Measurements from ENCODE around the gene ARID1A. TPM values are rescaled to one million over a fixed set of nuclear protein-coding genes. Genes with fewer than 3 reads are reported as not detected.
"Not testable (repeated sequence)": the region's sequence is repeated elsewhere in the genome, so short reads cannot be mapped to it uniquely, and the experiment has no call there.

ARID1A gene
- total RNA-seq, 2 experiments from 2014 or later: 118 to 124 TPM

DNA sequence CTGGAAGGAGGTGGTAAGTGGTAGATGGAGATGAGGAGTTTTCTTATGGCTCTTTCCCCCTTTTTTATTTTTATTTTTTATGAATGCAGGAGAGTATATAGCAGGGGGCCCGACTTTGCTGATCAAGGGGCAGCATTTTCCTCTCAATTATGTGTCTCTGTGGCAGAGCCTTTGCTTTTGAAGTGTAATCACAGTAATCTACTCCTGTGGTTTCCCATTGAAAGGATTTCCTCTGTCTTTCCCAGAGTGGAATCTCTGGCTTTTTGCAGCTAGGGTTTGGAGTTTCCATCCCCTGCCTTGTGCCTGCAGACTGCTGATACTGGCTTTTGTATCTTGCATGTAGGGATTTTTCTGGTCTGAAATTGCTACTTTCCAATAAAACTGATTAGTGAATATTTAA, 29.1 kb downstream of the ARID1A start:
- Mint-ChIP-seq H3K36me3 (peaks cover 18% of the 10 kb centered on the region), H3K27ac (no peak overlapping the region), H3K4me1 (peaks cover 66% of the 10 kb centered on the region), H3K27me3 (no peaks in the 10 kb centered on the region), H3K9me3 (no peaks in the 10 kb centered on the region), H3K4me3 (no peak overlapping the region)
- POLR2A ChIA-PET: interaction anchor here (2.9 kb wide), 1 partner anchor 27 kb away, joined by 16 read pairs; no protein-coding TSS in a partner anchor
- DNase-seq (no peak), ATAC-seq (ENCODE audit: low read depth) (no peak)

DNA sequence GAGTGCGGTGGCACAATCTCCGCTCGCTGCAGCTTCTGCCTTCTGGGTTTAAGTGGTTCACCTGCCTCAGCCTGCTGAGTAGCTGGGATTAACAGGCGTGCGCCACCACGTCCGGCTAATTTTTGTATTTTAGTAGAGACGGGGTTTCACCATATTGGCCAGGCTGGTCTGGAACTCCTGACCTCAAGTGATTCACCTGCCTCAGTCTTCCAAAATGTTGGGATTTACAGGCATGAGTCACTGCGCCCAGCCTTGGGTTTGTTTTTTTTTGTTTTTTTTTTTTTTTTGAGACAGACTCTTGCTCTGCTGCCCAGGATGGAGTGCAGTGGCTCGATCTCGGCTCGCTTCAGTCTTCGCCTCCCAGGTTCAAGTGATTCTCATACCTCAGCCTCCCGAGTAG, 30.1 kb downstream of the ARID1A start:
- Mint-ChIP-seq H3K36me3 (peaks cover 20% of the 10 kb centered on the region), H3K4me1 (peaks cover 66% of the 10 kb centered on the region)
- H3K9me3 Mint-ChIP-seq; H3K27ac Mint-ChIP-seq; H3K4me3 Mint-ChIP-seq; DNase-seq; H3K27me3 Mint-ChIP-seq; ATAC-seq (ENCODE audit: low read depth); POLR2A ChIA-PET: not testable (repeated sequence)

DNA sequence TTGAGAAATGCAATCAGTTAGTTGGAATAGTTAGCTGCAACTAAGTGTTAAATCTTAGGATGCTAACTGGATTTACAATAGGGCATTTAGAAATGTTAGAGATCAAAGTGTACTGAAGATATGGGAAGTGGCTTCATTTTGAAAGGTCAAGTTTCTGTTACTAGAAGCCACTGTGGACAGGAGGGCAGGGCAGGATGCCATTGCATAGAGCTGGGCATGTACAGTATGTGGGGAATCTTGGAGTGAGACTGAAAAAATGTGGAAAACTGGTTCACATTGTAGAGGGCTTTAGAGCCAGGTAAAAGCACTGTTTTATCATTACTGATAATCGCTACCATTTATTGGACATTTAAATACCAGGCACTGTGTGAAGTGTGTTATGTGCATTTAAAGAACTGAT, 31.0 kb downstream of the ARID1A start:
- H3K27ac Mint-ChIP-seq: peak overlapping the region; percentile 15
- no peak overlapping the region for H3K4me3 Mint-ChIP-seq

DNA sequence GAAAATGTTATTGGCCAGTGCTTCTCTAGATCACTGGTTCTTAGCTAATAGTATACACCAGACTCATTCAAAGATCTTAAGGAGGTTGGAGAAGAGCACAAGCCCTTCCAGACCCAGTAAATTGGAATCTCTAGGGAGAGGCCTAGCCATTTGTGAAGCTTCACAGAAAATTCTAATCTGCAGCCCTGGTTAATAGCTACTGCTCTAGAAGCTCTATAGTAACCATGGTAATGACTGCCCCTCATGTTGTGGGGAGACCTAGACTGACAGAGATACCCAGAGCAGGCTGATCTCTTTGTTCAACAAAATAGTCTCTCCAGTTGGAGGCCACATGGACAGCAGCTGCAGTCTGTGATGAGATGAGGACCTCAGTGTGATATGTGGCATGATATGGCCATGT, 31.7 kb downstream of the ARID1A start:
- H3K4me3 Mint-ChIP-seq: no peak overlapping the region
- ATAC-seq (ENCODE audit: low read depth) (no peak), DNase-seq (no peak)
- H3K9me3 Mint-ChIP-seq: no peaks in the 10 kb centered on the region
- POLR2A ChIA-PET: interaction anchor here (0.8 to 1.8 kb wide), 2 partner anchors 35 to 59 kb away, joined by 3 to 5 read pairs; no protein-coding TSS in a partner anchor
- no peaks in the 10 kb centered on the region for H3K27me3 Mint-ChIP-seq
- peaks cover 24% of the 10 kb centered on the region for H3K36me3 Mint-ChIP-seq
- H3K4me1 Mint-ChIP-seq: peaks cover 56% of the 10 kb centered on the region
- H3K27ac Mint-ChIP-seq: no peak overlapping the region

More for the DNA sequence above, 31.0 kb downstream of the ARID1A start:
- Mint-ChIP-seq H3K27me3 (no peaks in the 10 kb centered on the region), H3K4me1 (peaks cover 61% of the 10 kb centered on the region), H3K36me3 (peaks cover 27% of the 10 kb centered on the region), H3K9me3 (no peaks in the 10 kb centered on the region)
- DNase-seq (no peak), ATAC-seq (ENCODE audit: low read depth) (no peak)
- POLR2A ChIA-PET: interaction anchor here (0.7 kb wide), 1 partner anchor 59 kb away, joined by 3 read pairs; no protein-coding TSS in a partner anchor

DNA sequence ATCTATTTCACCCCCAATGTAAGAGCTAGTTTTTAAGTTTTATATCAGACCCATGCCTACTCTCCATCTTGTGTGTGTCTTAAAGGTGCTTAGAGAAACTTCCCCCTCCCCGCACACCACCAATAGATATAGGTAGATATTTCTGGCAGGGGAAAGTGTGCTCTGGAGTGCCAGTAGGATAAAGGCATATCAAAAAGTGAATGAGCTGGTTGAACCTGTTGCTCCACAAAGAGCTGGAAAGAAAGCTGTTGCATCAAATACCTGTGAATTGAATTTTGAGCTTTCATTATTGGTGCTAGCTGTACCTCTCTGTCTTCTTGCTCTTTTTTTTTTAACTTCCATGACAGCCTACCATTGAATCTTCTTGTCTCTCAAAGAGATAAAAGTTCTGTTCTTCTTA, 32.8 kb downstream of the ARID1A start:
- no peaks in the 10 kb centered on the region for H3K9me3 Mint-ChIP-seq
- no peak overlapping the region for H3K27ac Mint-ChIP-seq
- no peak overlapping the region for H3K4me3 Mint-ChIP-seq
- POLR2A ChIA-PET: interaction anchor here (0.6 to 1.8 kb wide), 4 partner anchors 16 to 36 kb away, joined by 3 to 5 read pairs (median 4); no protein-coding TSS in a partner anchor
- ATAC-seq (ENCODE audit: low read depth) (no peak), DNase-seq (no peak)
- peaks cover 53% of the 10 kb centered on the region for H3K4me1 Mint-ChIP-seq
- H3K27me3 Mint-ChIP-seq: no peaks in the 10 kb centered on the region
- H3K36me3 Mint-ChIP-seq: peaks cover 31% of the 10 kb centered on the region

DNA sequence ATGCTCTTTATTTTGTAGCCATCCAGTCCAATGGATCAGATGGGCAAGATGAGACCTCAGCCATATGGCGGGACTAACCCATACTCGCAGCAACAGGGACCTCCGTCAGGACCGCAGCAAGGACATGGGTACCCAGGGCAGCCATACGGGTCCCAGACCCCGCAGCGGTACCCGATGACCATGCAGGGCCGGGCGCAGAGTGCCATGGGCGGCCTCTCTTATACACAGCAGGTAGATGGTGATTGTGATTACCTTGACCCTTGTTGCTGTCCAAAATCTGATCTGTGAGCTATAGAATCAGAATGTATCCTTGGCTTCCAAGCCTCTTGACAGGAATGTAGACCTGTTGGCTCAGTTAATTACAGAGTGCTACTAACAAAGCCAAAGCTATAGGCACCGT, 33.8 kb downstream of the ARID1A start:
- DNase-seq (no peak), ATAC-seq (ENCODE audit: low read depth) (no peak)
- no peaks in the 10 kb centered on the region for H3K9me3 Mint-ChIP-seq
- peaks cover 52% of the 10 kb centered on the region for H3K4me1 Mint-ChIP-seq
- POLR2A ChIA-PET: interaction anchor here (0.5 to 1.8 kb wide), 2 partner anchors 17 to 453 kb away, joined by 4 read pairs; no protein-coding TSS in a partner anchor
- no peak overlapping the region for H3K27ac Mint-ChIP-seq
- no peaks in the 10 kb centered on the region for H3K27me3 Mint-ChIP-seq
- H3K4me3 Mint-ChIP-seq: no peak overlapping the region
- H3K36me3 Mint-ChIP-seq: peaks cover 37% of the 10 kb centered on the region

DNA sequence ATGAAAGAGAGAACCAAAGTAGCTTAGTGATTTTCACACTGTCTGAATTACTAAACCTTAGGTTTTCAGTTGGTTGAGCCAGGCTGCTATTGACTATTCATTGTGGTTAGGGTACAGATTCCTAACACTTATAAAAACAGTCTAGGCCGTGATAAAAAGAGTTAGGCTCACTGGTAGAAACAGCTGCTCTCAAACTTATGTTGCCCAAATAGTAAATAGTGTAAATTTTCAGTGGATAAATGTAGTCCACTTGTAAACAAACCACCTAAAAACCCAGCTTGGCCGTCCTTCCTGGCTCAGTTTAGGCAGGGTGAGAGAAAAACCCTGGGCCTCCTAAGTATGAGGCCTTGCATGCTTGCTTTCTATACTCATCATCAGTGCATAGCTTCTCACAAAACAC, 34.9 kb downstream of the ARID1A start:
- no peaks in the 10 kb centered on the region for H3K9me3 Mint-ChIP-seq
- peaks cover 42% of the 10 kb centered on the region for H3K36me3 Mint-ChIP-seq
- peaks cover 49% of the 10 kb centered on the region for H3K4me1 Mint-ChIP-seq
- no peak for ATAC-seq (ENCODE audit: low read depth)
- no peak for DNase-seq
- H3K27me3 Mint-ChIP-seq: no peaks in the 10 kb centered on the region
- H3K27ac Mint-ChIP-seq: no peak overlapping the region
- POLR2A ChIA-PET: interaction anchor here (0.5 to 1.5 kb wide), 2 partner anchors 9 to 55 kb away, joined by 3 to 4 read pairs; no protein-coding TSS in a partner anchor
- no peak overlapping the region for H3K4me3 Mint-ChIP-seq

DNA sequence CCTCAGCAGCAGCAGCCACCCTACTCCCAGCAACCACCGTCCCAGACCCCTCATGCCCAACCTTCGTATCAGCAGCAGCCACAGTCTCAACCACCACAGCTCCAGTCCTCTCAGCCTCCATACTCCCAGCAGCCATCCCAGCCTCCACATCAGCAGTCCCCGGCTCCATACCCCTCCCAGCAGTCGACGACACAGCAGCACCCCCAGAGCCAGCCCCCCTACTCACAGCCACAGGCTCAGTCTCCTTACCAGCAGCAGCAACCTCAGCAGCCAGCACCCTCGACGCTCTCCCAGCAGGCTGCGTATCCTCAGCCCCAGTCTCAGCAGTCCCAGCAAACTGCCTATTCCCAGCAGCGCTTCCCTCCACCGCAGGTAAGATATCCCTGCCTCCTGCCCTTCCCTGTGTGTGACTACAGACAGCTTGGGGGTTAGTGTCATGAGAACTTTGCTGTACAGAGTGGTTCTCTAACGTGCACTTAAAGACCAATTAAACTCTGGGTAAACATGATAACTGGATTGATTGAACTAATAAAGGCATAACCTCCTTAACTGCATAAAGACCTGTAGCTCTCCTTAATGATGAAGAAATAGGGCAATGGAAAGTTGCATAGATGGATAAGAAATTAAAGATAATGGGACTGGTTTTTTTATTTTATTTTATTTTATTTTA, 35.6 kb downstream of the ARID1A start:
- H3K4me3 Mint-ChIP-seq: no peak overlapping the region
- DNase-seq (no peak), ATAC-seq (ENCODE audit: low read depth) (no peak)
- POLR2A ChIA-PET: interaction anchor here (0.6 to 1.5 kb wide), 2 partner anchors 8 to 97 kb away, joined by 3 to 5 read pairs; no protein-coding TSS in a partner anchor
- no peaks in the 10 kb centered on the region for H3K27me3 Mint-ChIP-seq
- H3K27ac Mint-ChIP-seq: peak overlapping the region; percentile 42
- H3K9me3 Mint-ChIP-seq: no peaks in the 10 kb centered on the region
- peaks cover 43% of the 10 kb centered on the region for H3K36me3 Mint-ChIP-seq
- H3K4me1 Mint-ChIP-seq: peaks cover 48% of the 10 kb centered on the region

DNA sequence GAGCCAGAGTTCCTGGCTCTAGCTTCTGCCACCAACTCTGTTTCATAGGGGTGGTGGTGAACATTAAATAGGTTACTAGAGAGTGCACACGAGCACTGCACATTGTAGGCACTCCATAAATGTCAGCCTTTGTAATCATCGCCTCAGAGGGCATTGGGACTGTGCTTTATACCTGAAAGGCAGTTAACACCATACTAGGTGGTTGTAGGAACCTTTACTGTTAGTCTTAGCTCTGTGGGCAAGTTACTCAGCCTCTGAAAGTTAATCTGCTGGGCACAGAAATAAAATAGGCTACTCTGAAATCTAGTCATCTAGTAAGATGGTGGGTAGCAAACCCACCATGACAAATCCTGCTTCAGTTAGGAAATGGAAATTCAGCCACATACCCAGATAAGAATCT, 37.6 kb downstream of the ARID1A start:
- no peak for DNase-seq
- POLR2A ChIA-PET: interaction anchor here (0.6 to 1.5 kb wide), 2 partner anchors 36 to 94 kb away, joined by 3 to 7 read pairs; no protein-coding TSS in a partner anchor

DNA sequence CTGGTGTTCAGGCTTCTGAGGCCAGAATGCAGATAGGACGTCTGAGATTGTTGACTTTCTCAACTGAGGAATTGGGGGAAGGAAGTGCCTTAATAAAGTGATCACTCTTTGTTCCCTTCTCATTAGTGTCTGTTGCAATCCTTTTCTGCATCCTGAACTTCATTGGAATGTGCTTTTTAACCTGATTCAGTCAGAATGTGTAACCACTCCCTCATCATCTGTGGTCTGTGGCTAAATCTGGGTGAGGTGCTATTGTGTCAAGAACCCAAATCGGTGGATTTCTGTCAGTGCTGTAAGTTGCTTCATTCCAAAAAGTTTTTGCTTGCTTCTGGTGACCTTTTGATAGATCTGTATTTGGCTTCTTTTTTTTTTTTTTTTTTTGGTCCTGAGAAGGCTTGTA, 38.2 kb downstream of the ARID1A start:
- Mint-ChIP-seq H3K4me3 (peak overlapping the region; percentile 25), H3K27ac (no peak overlapping the region), H3K4me1 (peaks cover 42% of the 10 kb centered on the region), H3K27me3 (no peaks in the 10 kb centered on the region), H3K36me3 (peaks cover 38% of the 10 kb centered on the region), H3K9me3 (no peaks in the 10 kb centered on the region)
- POLR2A ChIA-PET: interaction anchor here (0.6 kb wide), 1 partner anchor 94 kb away, joined by 3 read pairs; no protein-coding TSS in a partner anchor
- ATAC-seq (ENCODE audit: low read depth) (peak; percentile 39), DNase-seq (no peak)

More for the DNA sequence above, 37.6 kb downstream of the ARID1A start:
- Mint-ChIP-seq H3K9me3 (no peaks in the 10 kb centered on the region), H3K4me1 (peaks cover 43% of the 10 kb centered on the region), H3K4me3 (peak overlapping the region; percentile 25), H3K27me3 (no peaks in the 10 kb centered on the region), H3K36me3 (peaks cover 40% of the 10 kb centered on the region), H3K27ac (no peak overlapping the region)
- no peak for ATAC-seq (ENCODE audit: low read depth)

DNA sequence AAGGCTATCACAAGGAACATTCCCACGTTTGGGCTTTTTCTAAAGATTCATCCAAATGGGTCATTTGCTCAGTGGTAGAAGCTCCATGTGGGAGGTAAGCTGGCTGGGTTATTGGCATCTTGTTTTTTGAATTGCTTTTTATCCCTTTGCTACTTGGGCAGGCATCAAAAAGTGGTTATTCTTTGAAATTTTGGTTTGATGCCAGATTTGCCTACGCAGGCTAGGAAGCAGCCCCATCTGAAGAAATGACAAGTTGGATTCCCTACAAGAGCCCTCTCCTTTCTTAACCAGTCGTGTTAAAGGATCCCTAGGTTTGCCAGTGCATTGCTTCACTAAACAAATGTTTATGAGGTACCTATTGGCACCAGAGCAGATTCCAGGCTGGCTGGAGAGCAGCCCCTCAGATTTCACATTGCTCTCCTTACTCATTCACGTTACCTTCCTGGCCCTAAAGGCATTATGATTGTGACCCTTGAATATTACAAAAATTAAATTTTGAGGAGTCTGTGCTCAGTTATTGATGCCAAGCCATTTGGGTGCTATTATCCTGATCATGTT, 38.8 kb downstream of the ARID1A start:
- no peaks in the 10 kb centered on the region for H3K9me3 Mint-ChIP-seq
- H3K4me1 Mint-ChIP-seq: peaks cover 48% of the 10 kb centered on the region
- POLR2A ChIA-PET: no interaction called here
- no peaks in the 10 kb centered on the region for H3K27me3 Mint-ChIP-seq
- peak overlapping the region; percentile 25 for H3K4me3 Mint-ChIP-seq
- no peak for DNase-seq
- no peak for ATAC-seq (ENCODE audit: low read depth)
- H3K27ac Mint-ChIP-seq: no peak overlapping the region
- peaks cover 39% of the 10 kb centered on the region for H3K36me3 Mint-ChIP-seq

DNA sequence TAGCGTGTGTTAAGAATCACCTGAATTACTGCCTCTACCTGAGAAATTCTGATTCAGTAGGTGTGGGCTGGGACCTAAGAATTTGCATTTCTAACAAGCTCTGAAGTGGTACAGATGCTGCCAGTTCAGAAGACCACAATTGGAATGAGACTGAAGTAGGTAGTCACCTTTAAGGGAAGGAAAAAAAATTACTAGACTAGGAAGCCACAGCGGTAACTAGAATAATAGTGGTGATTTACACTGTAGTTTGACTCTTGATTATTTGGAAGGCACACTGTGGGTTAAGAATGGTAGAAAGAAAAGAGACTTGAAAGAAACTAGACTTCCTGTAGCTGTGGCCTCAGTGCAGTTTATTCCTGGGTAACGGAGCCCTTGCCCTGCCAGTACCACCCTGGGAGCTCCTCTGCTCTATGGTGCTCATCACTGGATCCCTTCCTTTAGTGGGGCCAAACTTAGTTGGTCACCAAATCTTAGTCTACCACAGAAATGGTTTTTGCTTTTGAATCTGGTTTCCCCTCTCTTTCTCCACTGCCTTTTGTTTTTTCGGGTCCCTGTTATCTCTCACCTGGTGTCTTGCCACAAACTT, 43.6 kb downstream of the ARID1A start:
- Mint-ChIP-seq H3K4me1 (peaks cover 58% of the 10 kb centered on the region), H3K27ac (peak overlapping the region; percentile 61), H3K27me3 (no peaks in the 10 kb centered on the region), H3K9me3 (no peaks in the 10 kb centered on the region), H3K4me3 (peak overlapping the region; percentile 65), H3K36me3 (peaks cover 40% of the 10 kb centered on the region)
- ATAC-seq (ENCODE audit: low read depth) (no peak), DNase-seq (no peak)
- POLR2A ChIA-PET: interaction anchor here (0.6 to 2.6 kb wide), 6 partner anchors 9 to 49 kb away, joined by 3 to 14 read pairs (median 4); partner anchors contain the start of gene PIGV

DNA sequence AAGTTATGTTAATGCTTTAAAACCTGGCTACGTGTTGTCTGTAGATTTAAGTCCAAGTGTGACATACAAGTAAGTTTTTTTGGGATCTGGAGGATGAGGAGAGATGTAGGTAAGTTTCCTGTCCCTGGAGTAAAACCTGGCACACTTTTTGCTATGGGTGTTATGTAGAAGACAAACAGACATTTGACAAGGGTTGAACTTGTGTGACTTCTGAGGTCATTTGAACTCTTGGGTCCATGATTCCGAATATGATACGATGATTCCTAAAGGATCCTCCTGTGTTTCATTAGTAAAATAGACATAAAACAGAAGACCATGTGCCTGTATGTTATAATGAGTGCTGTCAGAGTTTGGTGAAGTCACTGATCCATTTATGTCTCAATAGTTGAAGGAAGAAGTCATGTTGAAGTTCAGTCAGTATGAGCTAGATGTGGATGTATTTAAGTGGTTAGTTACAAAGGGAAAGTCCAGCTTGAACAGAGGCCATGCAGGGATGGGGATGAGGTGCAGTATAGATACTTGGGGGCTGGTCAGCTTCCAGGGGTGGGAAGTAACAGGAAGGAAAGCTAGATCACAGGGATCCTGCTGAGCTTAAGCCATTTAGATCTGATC, 44.3 kb downstream of the ARID1A start:
- Mint-ChIP-seq H3K4me3 (no peak overlapping the region), H3K4me1 (peaks cover 62% of the 10 kb centered on the region), H3K36me3 (peaks cover 46% of the 10 kb centered on the region), H3K27ac (peak overlapping the region; percentile 61), H3K27me3 (no peaks in the 10 kb centered on the region), H3K9me3 (no peaks in the 10 kb centered on the region)
- POLR2A ChIA-PET: interaction anchor here (0.6 to 2.6 kb wide), 7 partner anchors 9 to 59 kb away, joined by 3 to 14 read pairs (median 5); partner anchors contain the start of gene PIGV
- DNase-seq: no peak
- no peak for ATAC-seq (ENCODE audit: low read depth)
